HG02884 (cell line): ENCODE measurements around the gene SPRN.
"Not testable (repeated sequence)": the region's sequence is repeated elsewhere in the genome, so short reads cannot be mapped to it uniquely, and the experiment has no call there.

ENCODE experiments used
- ATAC-seq: cut with Tn5 transposase; IDR thresholded peaks from one replicate; pipeline ENCODE4 v1.9.1; 2021; ENCODE audit warnings: mild to moderate bottlenecking, moderate library complexity; ENCODE audit not compliant: unreplicated experiment

The SPRN gene

GRCh38 chr10:133388973-133389818 is 35.2 kb downstream of the SPRN start:
- ATAC-seq: peak; percentile 85

GRCh38 chr10:133388236-133388972 is 36.0 kb downstream of the SPRN start:
- no peak for ATAC-seq

- ATAC-seq: not testable (repeated sequence)
Observed at GRCh38 chr10:133386951-133387350, 37.5 kb downstream of the SPRN start.

GRCh38 chr10:133385214-133385613 is 39.2 kb downstream of the SPRN start:
- ATAC-seq: no peak

- ATAC-seq: no peak
Observed at GRCh38 chr10:133384071-133384470, 40.4 kb downstream of the SPRN start.

- no peak for ATAC-seq
Observed at GRCh38 chr10:133383551-133383950, 40.9 kb downstream of the SPRN start.

- ATAC-seq: no peak
Observed at GRCh38 chr10:133381036-133381435, 43.4 kb downstream of the SPRN start.

- ATAC-seq: no peak
Observed at GRCh38 chr10:133379801-133380666, 44.4 kb downstream of the SPRN start.

GRCh38 chr10:133379152-133379800 is 45.1 kb downstream of the SPRN start, which contains the start of gene PAOX:
PAOX (plus strand) TSS chr10:133379262; CDS start chr10:133379317, 55 bp downstream.
- peak; percentile 54 for ATAC-seq

GRCh38 chr10:133378251-133379096 is 46.0 kb downstream of the SPRN start:
- peak; percentile 34 for ATAC-seq

- ATAC-seq: no peak
Observed at GRCh38 chr10:133377818-133378250, 46.6 kb downstream of the SPRN start.

- no peak for ATAC-seq
Observed at GRCh38 chr10:133377025-133377817, 47.2 kb downstream of the SPRN start.

- ATAC-seq: not testable (repeated sequence)
Observed at GRCh38 chr10:133376183-133376582, 48.2 kb downstream of the SPRN start.

- no peak for ATAC-seq
Observed at GRCh38 chr10:133375357-133376115, 48.9 kb downstream of the SPRN start.

GRCh38 chr10:133373174-133374090 is 51.0 kb downstream of the SPRN start, which contains the start of gene ECHS1:
ECHS1 (minus strand) TSS chr10:133373354; CDS start chr10:133373333, 21 bp downstream.
- peak; percentile 85 for ATAC-seq

- no peak for ATAC-seq
Observed at GRCh38 chr10:133372507-133372906, 51.9 kb downstream of the SPRN start.
